K562 (cell line): ENCODE data around the gene KCNN4. TPM values are rescaled to one million over a fixed set of nuclear protein-coding genes. Genes with fewer than 3 reads are reported as not detected.

Experiments used
- CHD4 ChIP-seq: fragments of 200-600 bp; sonication (generic); IDR thresholded peaks from 3 replicates; pipeline ENCODE4 v1.6.1; 2012; ENCODE audit warnings: low read depth, mild to moderate bottlenecking, mixed read lengths, low read length, inconsistent platforms; ENCODE audit not compliant: insufficient read depth, insufficient replicate concordance, poor library complexity, severe bottlenecking
- HOXB6 ChIP-seq: fragments of 250-450 bp; sonication (Bioruptor Pico); IDR thresholded peaks from 2 replicates; pipeline ENCODE4 v1.5.1; 2022; ENCODE audit warnings: mild to moderate bottlenecking, borderline replicate concordance
- KAT8 ChIP-seq: fragments of 450-650 bp; IDR thresholded peaks from 2 replicates; pipeline ENCODE4 v1.6.1; 2016; ENCODE audit warnings: low read depth, mild to moderate bottlenecking
- NFE2L1 ChIP-seq: fragments of 450-650 bp; IDR thresholded peaks from 2 replicates; pipeline ENCODE4 v1.6.1; 2016; ENCODE audit warnings: missing genetic modification characterization, low read depth, mild to moderate bottlenecking, missing compliant biosample characterization, moderate library complexity, borderline replicate concordance
- NR0B1 ChIP-seq: fragments of 450-650 bp; IDR thresholded peaks from one replicate; pipeline ENCODE4 v1.6.1; 2018; ENCODE audit warnings: mild to moderate bottlenecking, moderate library complexity; ENCODE audit not compliant: partially characterized antibody
- POLR2AphosphoS2 ChIP-seq: IDR thresholded peaks from 2 replicates; pipeline ENCODE4 v1.6.1; 2012; ENCODE audit warnings: low read length, improper control_type of control experiment
- SMARCA5 ChIP-seq: fragments of 450-650 bp; IDR thresholded peaks from 2 replicates; pipeline ENCODE4 v1.6.1; 2016
- SP1 ChIP-seq: sonication (generic); formaldehyde crosslinking; IDR thresholded peaks from 2 replicates; pipeline ENCODE4 v1.8.1; 2022; ENCODE audit warnings: mild to moderate bottlenecking, missing genetic modification reagents
- YBX1 ChIP-seq: fragments of 450-650 bp; IDR thresholded peaks from 2 replicates; pipeline ENCODE4 v1.7.1; 2016; ENCODE audit warnings: mild to moderate bottlenecking
- ZNF239 ChIP-seq: fragments of 250-450 bp; sonication (Bioruptor Pico); IDR thresholded peaks from 2 replicates; pipeline ENCODE4 v1.4.0; 2020; ENCODE audit warnings: mild to moderate bottlenecking
- ZNF384 ChIP-seq: IDR thresholded peaks from 2 replicates; pipeline ENCODE4 v1.6.1; 2012; ENCODE audit warnings: low read depth, low read length, improper control_type of control experiment
- polyA plus RNA-seq, 8 experiments: library from polyadenylated mRNA; depleted of rRNA in 4 of 8; stranded (reverse) in 5 of 8; unstranded in 3 of 8; fragments of >200 nt; fragmentation: Nextera tagmentation in 2 of 8; fragmentation: Illumina TruSeq in 1 of 8; extraction: Ambion mirVana in 2 of 8; extraction: Trizol in 1 of 8; gene quantifications; 2 replicates each; pipeline versions ENCODE4 v1.2.1 to v1.2.3, GENCODE V29; 2011 to 2014; ENCODE audit warnings: inconsistent platforms in 1 of 8, missing spikeins in 1 of 8
- total RNA-seq, 7 experiments: library from RNA; depleted of rRNA in 6 of 7; stranded (reverse); fragments of >200 nt in 6 of 7; fragmentation: Illumina TruSeq in 2 of 7; extraction: Trizol in 2 of 7; gene quantifications; 2 replicates each; pipeline versions ENCODE4 v1.2.1 to v1.2.3, GENCODE V29; 2011 to 2021; ENCODE audit warnings: low replicate concordance in 1 of 7
- TF ChIP-seq, protein P1 (sequence below), 3 experiments: IDR thresholded peaks in 2 of 3; conservative IDR thresholded peaks in 1 of 3; 2 replicates each; pipeline ENCODE4 v1.5.1; 2011 to 2012; ENCODE audit warnings: low read length in 3 of 3, mild to moderate bottlenecking in 3 of 3, control low read depth in 2 of 3, improper control_type of control experiment in 1 of 3, inconsistent platforms in 1 of 3, low read depth in 1 of 3, mixed read lengths in 1 of 3, moderate library complexity in 1 of 3; ENCODE audit not compliant: insufficient read depth in 2 of 3
- TF ChIP-seq, protein P2 (sequence below): fragments of 250-450 bp; sonication (Bioruptor Pico); IDR thresholded peaks from 2 replicates; pipeline ENCODE4 v1.5.0; 2022; ENCODE audit warnings: mild to moderate bottlenecking
- TF ChIP-seq, protein P3 (sequence below): IDR thresholded peaks from 2 replicates; pipeline ENCODE4 v1.6.1; 2012; ENCODE audit warnings: low read depth, low read length, improper control_type of control experiment, borderline replicate concordance
- TF ChIP-seq, protein P4 (sequence below), 2 experiments: fragments of 450-650 bp; IDR thresholded peaks; 2 replicates each; pipeline ENCODE4 v1.6.1; 2018; ENCODE audit warnings: mild to moderate bottlenecking in 2 of 2, low read depth in 1 of 2; ENCODE audit not compliant: partially characterized antibody in 2 of 2

The KCNN4 gene
- total and polyA plus RNA-seq, 9 of the 15 experiments (the other 6 are each of a cell fraction or from before 2014, with no cell fraction given): 0.53 to 37.7 (median 25.9) TPM

GRCh38 chr19:43798546-43799409 lies 18.0 kb upstream of the KCNN4 start (continued):
- TF ChIP-seq, protein P1, sequence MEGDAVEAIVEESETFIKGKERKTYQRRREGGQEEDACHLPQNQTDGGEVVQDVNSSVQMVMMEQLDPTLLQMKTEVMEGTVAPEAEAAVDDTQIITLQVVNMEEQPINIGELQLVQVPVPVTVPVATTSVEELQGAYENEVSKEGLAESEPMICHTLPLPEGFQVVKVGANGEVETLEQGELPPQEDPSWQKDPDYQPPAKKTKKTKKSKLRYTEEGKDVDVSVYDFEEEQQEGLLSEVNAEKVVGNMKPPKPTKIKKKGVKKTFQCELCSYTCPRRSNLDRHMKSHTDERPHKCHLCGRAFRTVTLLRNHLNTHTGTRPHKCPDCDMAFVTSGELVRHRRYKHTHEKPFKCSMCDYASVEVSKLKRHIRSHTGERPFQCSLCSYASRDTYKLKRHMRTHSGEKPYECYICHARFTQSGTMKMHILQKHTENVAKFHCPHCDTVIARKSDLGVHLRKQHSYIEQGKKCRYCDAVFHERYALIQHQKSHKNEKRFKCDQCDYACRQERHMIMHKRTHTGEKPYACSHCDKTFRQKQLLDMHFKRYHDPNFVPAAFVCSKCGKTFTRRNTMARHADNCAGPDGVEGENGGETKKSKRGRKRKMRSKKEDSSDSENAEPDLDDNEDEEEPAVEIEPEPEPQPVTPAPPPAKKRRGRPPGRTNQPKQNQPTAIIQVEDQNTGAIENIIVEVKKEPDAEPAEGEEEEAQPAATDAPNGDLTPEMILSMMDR (IDR thresholded peaks at IDR 0.05 in 2 of 3, conservative IDR thresholded peaks at IDR 0.05 in 1 of 3; ENCODE audit: insufficient read depth in 2 of 3, low read depth in 1 of 3, low read length in 3 of 3): no peak
- TF ChIP-seq KAT8 (no peak), HOXB6 (CRISPR knock-in tag) (no peak), CHD4 (no peak), ZNF384 (no peak), ZNF239 (no peak), SMARCA5 (no peak), NR0B1 (no peak), SP1 (no peak), YBX1 (no peak), NFE2L1 (tag) (no peak), POLR2AphosphoS2 (no peak)
- TF ChIP-seq, protein P2, sequence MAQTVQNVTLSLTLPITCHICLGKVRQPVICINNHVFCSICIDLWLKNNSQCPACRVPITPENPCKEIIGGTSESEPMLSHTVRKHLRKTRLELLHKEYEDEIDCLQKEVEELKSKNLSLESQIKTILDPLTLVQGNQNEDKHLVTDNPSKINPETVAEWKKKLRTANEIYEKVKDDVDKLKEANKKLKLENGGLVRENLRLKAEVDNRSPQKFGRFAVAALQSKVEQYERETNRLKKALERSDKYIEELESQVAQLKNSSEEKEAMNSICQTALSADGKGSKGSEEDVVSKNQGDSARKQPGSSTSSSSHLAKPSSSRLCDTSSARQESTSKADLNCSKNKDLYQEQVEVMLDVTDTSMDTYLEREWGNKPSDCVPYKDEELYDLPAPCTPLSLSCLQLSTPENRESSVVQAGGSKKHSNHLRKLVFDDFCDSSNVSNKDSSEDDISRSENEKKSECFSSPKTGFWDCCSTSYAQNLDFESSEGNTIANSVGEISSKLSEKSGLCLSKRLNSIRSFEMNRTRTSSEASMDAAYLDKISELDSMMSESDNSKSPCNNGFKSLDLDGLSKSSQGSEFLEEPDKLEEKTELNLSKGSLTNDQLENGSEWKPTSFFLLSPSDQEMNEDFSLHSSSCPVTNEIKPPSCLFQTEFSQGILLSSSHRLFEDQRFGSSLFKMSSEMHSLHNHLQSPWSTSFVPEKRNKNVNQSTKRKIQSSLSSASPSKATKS (CRISPR knock-in tag): no peak
- TF ChIP-seq, protein P3, sequence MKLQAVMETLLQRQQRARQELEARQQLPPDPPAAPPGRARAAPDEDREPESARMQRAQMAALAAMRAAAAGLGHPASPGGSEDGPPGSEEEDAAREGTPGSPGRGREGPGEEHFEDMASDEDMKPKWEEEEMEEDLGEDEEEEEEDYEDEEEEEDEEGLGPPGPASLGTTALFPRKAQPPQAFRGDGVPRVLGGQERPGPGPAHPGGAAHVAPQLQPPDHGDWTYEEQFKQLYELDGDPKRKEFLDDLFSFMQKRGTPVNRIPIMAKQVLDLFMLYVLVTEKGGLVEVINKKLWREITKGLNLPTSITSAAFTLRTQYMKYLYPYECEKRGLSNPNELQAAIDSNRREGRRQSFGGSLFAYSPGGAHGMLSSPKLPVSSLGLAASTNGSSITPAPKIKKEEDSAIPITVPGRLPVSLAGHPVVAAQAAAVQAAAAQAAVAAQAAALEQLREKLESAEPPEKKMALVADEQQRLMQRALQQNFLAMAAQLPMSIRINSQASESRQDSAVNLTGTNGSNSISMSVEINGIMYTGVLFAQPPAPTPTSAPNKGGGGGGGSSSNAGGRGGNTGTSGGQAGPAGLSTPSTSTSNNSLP: no peak
- TF ChIP-seq, protein P4, sequence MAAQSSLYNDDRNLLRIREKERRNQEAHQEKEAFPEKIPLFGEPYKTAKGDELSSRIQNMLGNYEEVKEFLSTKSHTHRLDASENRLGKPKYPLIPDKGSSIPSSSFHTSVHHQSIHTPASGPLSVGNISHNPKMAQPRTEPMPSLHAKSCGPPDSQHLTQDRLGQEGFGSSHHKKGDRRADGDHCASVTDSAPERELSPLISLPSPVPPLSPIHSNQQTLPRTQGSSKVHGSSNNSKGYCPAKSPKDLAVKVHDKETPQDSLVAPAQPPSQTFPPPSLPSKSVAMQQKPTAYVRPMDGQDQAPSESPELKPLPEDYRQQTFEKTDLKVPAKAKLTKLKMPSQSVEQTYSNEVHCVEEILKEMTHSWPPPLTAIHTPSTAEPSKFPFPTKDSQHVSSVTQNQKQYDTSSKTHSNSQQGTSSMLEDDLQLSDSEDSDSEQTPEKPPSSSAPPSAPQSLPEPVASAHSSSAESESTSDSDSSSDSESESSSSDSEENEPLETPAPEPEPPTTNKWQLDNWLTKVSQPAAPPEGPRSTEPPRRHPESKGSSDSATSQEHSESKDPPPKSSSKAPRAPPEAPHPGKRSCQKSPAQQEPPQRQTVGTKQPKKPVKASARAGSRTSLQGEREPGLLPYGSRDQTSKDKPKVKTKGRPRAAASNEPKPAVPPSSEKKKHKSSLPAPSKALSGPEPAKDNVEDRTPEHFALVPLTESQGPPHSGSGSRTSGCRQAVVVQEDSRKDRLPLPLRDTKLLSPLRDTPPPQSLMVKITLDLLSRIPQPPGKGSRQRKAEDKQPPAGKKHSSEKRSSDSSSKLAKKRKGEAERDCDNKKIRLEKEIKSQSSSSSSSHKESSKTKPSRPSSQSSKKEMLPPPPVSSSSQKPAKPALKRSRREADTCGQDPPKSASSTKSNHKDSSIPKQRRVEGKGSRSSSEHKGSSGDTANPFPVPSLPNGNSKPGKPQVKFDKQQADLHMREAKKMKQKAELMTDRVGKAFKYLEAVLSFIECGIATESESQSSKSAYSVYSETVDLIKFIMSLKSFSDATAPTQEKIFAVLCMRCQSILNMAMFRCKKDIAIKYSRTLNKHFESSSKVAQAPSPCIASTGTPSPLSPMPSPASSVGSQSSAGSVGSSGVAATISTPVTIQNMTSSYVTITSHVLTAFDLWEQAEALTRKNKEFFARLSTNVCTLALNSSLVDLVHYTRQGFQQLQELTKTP (IDR thresholded peaks at IDR 0.05; ENCODE audit: low read depth in 1 of 2, partially characterized antibody in 2 of 2): no peak
